MV-4-11 (cell line): ENCODE measurements around the gene PGA3.
A peak's percentile ranks its signal among the peaks of the same experiment; 100 is the strongest.
"Not testable (repeated sequence)": the region's sequence is repeated elsewhere in the genome, so short reads cannot be mapped to it uniquely, and the experiment has no call there.

Experiments used
- DNase-seq: peaks from one replicate; lab custom pipeline; 2025; lab: John Stamatoyannopoulos, UW

PGA3 gene

DNA sequence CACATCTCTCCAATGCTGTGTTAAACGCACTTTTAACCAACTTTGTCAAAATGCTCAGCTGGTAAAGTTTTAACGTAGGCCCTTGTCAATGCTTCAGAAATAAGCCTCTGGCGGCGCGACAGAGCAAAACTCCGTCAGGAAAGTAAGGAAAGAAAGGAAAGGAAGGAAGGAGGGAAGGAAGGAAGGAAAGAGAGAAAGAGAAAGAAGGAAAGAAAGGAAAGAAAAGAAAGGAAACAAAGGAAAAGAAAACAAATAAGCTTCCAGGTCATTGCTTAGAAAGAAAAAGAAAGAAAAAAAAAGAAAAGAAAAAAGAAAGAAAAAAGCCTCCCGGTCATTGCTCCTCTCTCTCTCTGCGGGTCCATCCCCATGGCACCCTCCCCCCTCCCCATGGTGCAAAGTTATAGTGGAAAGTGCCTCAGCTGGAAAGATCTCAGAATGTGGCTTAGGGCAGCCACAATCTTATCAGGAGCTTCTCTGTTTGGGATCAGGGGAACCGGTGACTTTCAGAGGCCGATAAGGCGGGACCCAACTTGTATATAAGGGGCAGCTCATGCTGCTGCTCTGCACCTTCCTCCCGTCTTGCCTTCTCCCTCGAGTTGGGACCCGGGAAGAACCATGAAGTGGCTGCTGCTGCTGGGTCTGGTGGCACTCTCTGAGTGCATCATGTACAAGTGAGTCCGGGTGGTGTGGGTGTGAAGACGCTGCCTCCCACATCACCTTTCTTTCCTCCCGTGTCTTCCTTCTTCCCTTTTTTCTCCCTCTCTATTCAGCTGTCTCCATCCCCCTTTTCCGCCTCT, at the start of gene PGA3:
TSS of gene PGA3 (plus strand) at position 566 of the 797 bp plus-strand sequence. CDS start at position 616, 50 bp downstream.
- not testable (repeated sequence) for DNase-seq

DNA sequence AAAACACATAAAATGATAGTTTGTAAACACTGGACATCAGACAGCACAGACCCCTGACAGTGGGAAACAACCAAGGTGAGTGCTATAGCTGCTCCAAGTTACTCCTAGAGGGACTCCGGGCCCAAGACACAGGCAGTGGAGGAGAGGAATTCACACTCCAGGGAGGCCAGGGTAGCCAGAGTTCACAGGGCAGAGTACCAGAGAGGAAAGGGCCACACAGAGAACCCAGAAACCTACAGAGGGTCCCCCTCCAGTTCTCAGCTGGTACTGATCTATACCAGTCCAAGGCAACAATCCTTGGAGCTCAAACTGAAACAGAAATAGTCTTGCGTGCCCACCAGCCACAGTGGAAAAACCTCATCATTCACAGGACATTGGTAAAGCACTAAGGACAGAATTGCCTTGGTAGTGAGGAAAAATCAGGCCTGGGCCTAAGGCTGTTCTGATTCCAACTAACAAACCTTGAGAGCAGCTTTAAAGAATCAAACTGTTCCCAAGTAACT, 49.7 kb upstream of the PGA3 start:
- DNase-seq = no peak

DNA sequence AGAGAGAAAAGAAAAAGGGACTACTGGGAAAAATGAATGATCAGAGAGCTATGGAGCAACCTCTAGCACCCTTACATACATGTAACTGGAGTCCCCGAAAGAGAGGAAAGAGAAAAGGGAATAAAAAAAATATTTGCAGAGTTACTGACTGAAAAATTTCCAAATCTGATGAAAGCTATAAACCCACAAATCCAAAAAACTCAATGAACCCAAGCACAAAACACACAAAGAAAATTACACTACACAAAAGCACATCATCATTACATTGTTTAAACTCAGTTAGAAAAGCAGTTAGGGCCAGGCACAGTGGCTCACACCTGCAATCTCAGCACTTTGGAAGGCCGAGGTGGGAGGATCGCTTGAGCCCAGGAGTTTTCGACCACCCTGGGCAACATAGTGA, 48.8 kb upstream of the PGA3 start:
- DNase-seq = no peak

DNA sequence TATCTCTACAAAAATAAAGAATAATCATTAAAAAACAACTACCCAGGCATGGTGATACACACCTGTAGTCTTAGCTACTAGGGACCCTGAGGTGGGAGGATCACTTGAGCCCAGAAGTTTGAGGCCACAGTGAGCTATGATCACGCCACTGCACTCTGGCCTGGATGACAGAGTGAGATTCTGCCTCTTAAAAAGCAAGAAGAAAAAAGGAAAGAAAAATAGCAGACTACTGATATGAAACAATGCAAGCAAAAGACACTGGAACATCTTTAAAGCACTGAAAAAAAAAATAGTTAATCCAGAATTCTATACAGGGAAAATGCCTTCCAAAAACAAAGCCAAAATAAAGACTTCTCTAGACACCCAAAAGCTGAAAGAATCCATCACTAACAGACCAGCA, 48.0 kb upstream of the PGA3 start:
- no peak for DNase-seq

- DNase-seq = no peak
Observed at GRCh38 chr11:61155741-61156140, 47.6 kb upstream of the PGA3 start.

GRCh38 chr11:61157743-61158142, 45.6 kb upstream of the PGA3 start:
- no peak for DNase-seq

DNA sequence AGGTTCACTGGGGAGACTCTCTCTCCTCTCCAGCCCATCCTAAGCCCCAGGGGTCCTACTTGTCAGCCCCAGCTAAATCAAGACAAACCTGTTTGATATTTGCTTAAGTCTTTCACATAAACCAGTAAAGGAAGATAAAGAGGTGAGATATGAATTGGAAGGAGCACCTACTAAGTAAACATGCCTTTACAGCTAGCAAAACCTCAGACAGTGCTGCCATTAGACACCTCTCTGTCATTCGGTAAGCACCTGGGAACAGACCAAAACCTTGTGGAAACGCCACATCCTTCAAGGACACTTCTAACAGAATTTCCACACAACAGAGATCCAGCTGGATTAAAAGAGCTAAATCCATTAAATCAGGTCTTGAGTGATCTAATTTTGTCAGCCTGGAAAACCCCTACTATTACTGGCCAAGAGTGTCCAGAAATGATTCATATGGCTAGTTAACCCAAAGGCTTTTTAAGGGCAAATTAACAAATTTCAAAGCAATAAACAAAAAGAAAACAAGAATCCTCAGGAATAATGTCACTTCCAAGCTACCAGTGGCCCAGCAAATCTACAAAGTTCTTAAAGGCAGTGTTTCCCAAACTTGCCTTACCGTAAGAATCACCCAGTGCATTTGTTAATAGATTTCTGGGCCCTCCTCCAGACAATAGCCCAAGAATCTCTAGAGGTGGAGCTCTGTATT, 44.5 kb upstream of the PGA3 start:
- DNase-seq = no peak

DNA sequence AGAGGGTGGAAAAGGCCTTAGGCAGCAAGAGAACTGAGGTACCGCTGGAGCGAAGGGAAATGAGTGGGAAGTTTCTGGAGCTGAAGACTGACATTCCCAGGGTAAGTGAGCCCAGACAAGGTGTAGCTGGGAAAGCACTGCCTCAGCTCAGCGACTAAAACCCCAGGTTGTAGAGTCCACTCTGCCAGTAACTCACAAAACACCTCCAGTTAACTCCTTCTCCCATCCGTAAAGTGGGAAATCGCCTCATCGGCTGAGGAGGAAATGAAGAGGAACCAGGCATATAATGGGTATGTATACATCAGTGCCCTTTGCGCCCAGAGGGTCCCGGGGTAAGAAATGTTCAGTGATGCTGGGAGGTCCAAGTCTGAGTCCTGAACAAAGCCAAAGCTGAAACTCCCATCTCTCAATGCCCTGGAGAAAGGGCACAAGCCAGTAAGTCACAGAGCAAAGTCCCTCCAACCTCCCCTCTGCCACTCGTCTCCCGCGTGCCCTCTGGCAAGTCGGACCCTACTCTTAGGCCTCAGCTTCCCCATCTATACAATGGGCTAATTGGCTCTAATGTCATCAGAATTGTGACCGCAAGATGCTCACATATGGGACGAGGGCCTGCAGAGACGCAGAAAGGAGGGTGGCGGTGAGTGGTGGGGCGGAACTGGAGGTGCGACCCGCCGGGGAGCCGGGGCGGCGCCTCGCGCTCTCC, 42.7 kb upstream of the PGA3 start:
- DNase-seq = peak; percentile 60

DNA sequence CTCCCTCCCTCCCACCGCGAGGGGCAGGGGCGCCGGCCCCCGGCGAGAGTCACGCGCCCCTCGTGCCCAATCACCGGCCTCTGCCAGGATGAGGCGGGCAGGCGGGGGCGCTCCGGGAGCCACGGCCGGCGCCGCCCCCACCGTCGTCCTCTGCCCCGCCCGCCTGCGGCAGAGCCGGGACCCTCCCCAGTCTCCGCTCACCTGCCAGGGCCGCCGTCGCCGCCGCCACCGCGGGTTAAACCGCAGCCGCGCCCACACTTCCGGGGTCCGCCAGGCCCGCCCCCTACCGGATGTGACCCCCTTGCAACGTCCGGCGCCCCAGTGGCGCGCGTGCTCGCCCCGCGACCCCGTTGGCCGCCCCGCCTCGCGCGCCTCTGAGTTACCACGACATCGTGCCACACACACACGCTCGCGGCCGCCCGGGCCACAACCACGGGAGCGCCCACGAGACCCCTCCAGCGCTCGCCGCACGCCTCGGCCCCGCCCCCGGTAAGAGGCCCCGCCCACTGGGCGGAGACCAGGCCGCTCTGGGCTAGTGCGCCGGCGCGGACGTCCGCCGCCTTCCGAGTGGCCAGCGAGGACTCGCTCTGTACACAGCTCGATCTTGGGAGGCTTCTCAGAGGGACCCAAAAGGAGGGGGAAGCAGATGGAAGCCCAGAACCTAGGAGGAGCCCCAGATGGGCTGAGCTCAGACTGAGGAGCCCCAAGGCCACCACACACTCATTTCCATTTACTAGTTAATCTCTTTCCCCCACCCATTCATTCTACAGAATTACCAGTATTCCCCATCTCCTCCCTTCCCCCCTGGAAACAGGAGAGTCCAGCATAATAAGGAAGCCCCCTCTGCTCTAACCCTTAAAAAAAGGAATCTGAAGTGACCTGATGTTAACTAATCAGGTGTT, 41.9 kb upstream of the PGA3 start, which contains the start of gene VPS37C:
TSS of gene VPS37C (minus strand) at position 237 of the 902 bp plus-strand sequence. CDS start 22,597 bp downstream, outside the sequence.
- peak; percentile 83 for DNase-seq

- peak; percentile 79 for DNase-seq
Observed at GRCh38 chr11:61162092-61162941, 41.0 kb upstream of the PGA3 start.

DNA sequence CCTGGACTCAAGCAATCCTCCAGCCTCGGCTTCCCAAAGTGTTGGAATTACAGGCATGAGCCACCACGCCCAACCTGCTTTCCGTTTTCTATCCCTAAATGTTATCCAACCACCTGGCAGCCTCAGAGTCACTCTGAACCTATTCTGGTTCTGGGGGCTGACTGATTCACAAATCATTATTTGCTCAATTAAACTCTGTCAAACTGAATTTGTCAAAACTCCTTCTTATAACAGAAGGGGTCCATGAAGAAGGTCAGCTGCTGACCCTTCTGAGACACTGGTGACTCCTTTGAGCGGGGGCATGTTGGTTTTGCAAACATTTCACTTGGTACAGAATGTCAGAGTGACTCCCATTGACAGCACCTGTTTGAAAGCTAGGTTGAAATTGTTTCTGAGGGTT, 40.3 kb upstream of the PGA3 start:
- no peak for DNase-seq

- DNase-seq = peak; percentile 89
Observed at GRCh38 chr11:61163714-61164605, 39.4 kb upstream of the PGA3 start.

- DNase-seq = no peak
Observed at GRCh38 chr11:61164606-61165424, 38.5 kb upstream of the PGA3 start.

DNA sequence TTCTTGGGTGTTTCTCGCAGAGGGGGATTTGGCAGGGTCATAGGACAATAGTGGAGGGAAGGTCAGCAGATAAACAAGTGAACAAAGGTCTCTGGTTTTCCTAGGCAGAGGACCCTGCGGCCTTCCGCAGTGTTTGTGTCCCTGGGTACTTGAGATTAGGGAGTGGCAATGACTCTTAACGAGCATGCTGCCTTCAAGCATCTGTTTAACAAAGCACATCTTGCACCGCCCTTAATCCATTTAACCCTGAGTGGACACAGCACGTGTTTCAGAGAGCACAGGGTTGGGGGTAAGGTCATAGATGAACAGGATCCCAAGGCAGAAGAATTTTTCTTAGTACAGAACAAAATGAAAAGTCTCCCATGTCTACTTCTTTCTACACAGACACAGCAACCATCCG, 37.5 kb upstream of the PGA3 start:
- DNase-seq = not testable (repeated sequence)

GRCh38 chr11:61166331-61166730, 37.0 kb upstream of the PGA3 start:
- DNase-seq = not testable (repeated sequence)

- no peak for DNase-seq
Observed at GRCh38 chr11:61168042-61168688, 35.1 kb upstream of the PGA3 start.

- DNase-seq = peak; percentile 69
Observed at GRCh38 chr11:61168800-61169199, 34.5 kb upstream of the PGA3 start.

- no peak for DNase-seq
Observed at GRCh38 chr11:61170566-61170965, 32.7 kb upstream of the PGA3 start.
